H1 (cell line): Measurements from ENCODE around the gene SCN8A. TPM values are rescaled to one million over a fixed set of nuclear protein-coding genes. Genes with fewer than 3 reads are reported as not detected.

Experiments
- EZH2 ChIP-seq: fragments of 200-600 bp; sonication (generic); IDR thresholded peaks from 2 replicates; pipeline ENCODE4 v1.7.1; 2012; ENCODE audit warnings: low read depth, mild to moderate bottlenecking, moderate library complexity, low read length, inconsistent platforms; ENCODE audit not compliant: severe bottlenecking
- HDAC2 ChIP-seq, 2 experiments: fragments of 300-600 bp in 1 of 2; sonication (generic) in 1 of 2; IDR thresholded peaks; 2 replicates each; pipeline ENCODE4 v1.6.1; 2011 to 2012; ENCODE audit warnings: low read depth in 2 of 2, low read length in 2 of 2, mild to moderate bottlenecking in 2 of 2, moderate library complexity in 2 of 2, borderline replicate concordance in 1 of 2, inconsistent platforms in 1 of 2
- KDM1A ChIP-seq: fragments of 200-600, 300-600 bp; sonication (generic); IDR thresholded peaks from 2 replicates; pipeline ENCODE4 v1.7.1; 2016; ENCODE audit warnings: mild to moderate bottlenecking, low read length, borderline replicate concordance
- KDM5A ChIP-seq: fragments of 200-600 bp; IDR thresholded peaks from 2 replicates; pipeline ENCODE4 v1.7.1; 2012; ENCODE audit warnings: mild to moderate bottlenecking, low read length, inconsistent platforms, mixed read lengths
- TAF7 ChIP-seq: optimal IDR thresholded peaks from 2 replicates; pipeline ENCODE3; 2011; ENCODE audit warnings: low read depth, mild to moderate bottlenecking, inconsistent platforms, low read length, moderate library complexity, borderline replicate concordance
- polyA plus RNA-seq, 7 experiments: library from polyadenylated mRNA; depleted of rRNA in 3 of 7; stranded (reverse) in 5 of 7; unstranded in 2 of 7; fragments of >200 nt in 5 of 7; fragments of 200-250 nt in 2 of 7; gene quantifications; 1 replicate in 5 of 7; 2 replicates in 1 of 7; 4 replicates in 1 of 7; pipeline versions ENCODE4 v1.2.1 to v1.2.3, GENCODE V29; 2011 to 2013; ENCODE audit warnings: missing spikeins in 2 of 7, mixed read lengths in 2 of 7
- total RNA-seq: library from RNA; stranded (reverse); fragmentation: NEBNext Ultra II Directional; extraction: Animal tissue kit (Norgen Biotek cat#: 25700); gene quantifications from 2 replicates; pipeline ENCODE4 v1.2.1, GENCODE V29; 2021

SCN8A gene
- total and polyA plus RNA-seq, 2 of the 8 experiments (the other 6 are each of a cell fraction or from before 2014, with no cell fraction given) = 6.3 to 10.7 TPM

DNA sequence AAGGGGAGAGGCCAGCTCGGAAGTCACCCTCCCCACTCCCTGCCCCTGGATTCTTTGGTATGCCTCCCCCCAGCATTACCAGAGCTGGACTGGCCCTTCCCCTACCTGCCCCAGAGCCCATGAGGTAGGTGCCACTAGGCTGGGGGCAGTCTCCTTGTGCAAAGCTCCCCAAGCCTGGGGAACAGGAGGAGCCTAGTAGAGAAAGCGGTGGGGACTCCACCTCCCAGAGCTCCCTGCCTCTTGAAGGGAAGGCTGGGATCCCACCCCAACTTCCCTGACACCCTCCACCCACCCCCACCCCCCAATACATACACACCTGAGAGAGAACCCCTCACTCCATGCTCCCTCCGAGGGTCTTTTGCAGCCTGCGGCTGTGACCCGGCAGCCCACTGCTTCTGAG lies 227.1 kb downstream of the SCN8A start (continued):
- TF ChIP-seq EZH2 (no peak), KDM1A (no peak), TAF7 (no peak), KDM5A (no peak), HDAC2 (IDR thresholded peaks at IDR 0.05; ENCODE audit: borderline replicate concordance in 1 of 2, low read depth in 2 of 2, low read length in 2 of 2) (no peak)
